ENCODE data around the gene SYNJ2.

SYNJ2 gene

DNA sequence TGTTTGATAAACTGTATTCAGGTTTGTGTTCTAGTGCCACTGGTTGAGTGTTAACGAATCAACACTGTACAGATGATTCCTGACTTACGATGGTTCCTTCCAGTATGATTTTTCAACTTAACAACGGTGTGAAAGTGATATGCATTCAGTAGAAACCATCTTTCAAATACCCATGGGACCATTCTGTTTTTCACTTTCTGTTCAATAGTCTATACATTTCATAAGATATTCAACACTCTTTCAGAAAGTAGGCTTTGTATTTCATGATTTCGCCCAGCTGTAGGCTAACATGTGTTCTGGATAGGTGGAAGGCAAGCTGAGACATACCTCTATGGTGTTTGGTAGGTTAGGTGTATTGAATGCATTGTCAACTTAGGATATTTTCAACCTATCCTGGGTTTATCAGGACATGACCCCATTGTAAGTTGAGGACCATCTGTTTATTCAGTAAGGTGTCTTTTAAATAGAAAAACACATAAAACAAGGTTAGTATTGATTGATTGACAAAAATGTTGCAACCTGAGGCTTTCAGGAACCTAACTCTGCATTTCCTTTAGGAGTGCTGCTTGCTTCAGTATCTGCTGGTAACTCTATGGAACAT, 32.3 kb downstream of the SYNJ2 start:
- DNase-seq (ENCODE audit: low spot score), result no peak

DNA sequence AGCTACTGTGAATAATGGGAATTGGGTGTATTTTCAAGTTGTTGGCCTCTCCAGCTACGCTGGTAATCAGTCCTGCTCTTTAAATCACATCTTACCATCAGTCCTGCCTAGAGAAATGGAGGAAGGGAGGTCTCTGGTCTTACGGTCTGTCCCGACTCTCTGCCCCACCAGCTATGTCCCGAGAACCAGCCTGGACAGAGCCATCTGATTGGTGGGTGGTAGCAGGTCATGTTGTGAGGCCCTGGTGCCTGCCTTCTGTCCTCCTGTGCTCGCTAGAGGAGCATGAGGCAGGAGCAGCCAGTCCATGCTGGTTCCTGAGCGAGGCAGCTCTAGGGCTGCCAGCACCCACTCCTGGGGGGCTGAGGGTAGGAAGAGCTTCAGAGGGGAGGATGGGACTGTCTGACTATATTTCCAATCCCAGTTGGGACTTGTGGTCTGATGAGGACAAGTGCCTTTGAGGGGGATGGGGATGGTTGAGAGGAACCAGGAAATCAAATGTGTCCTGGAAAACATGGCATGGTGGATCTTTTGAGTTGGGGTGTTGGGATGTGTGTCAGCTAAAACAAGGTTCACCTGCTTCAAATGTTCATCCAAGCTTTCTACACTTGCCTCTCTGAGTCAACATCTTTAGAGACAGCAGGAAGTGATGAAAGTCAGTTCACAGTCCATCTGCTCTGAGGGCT, 33.0 kb downstream of the SYNJ2 start:
- DNase-seq (ENCODE audit: low spot score), result no peak

DNA sequence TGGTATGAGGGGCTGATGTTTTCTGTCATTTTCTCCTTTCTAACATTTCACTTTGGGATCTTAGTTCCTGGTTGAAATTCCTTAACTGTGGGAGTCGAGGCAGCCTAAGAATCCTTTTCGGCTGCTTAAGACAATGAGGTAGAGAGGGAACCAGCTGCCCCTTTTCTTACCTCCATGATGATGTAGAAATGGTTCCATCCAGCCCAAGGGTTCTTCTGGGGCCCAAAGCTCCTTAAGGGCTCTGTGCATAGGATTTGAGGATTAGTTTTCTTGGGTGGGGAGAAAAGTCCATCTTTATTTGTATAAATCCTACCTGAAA, 33.5 kb downstream of the SYNJ2 start:
- no peak for DNase-seq (ENCODE audit: low spot score)

DNA sequence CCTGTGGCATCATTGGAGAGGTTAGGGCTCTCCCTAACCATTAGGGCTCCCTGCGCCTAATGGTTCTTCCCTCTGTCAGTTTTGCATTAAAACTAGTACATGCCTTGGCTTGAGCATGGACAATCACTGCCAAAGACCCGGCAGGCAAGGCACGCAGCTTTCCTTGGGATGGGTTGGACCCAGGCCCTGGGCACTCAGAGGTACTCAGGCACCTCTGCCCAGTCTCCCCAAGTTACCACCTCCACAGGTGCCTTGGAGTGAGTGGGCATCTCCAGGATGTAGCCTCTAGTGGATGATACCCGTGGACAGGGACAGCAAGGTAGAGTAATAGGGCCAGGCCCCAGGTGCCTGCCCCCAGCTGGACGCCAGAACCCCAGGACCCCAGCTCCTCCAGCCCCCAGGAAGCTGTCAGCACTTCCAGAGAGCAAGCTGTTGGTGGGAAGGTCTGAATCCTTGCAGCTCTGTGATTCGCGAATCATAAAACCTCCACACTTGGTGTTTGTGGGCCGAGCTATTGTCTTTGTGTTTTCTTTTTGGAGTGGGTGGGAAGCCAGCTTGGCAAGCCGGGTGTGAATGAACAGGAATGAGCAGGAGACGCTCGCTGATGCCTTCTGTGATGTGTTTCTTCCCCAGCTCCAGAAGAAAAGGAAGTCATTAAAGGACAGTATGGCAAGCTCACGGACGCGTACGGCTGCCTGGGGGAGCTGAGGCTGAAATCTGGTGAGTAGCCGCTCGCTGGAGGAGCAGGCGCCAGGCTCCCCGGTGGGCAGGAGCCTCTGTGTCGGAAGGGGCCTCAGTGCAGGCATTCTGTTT, 35.1 kb downstream of the SYNJ2 start:
- DNase-seq (ENCODE audit: low spot score), result no peak

DNA sequence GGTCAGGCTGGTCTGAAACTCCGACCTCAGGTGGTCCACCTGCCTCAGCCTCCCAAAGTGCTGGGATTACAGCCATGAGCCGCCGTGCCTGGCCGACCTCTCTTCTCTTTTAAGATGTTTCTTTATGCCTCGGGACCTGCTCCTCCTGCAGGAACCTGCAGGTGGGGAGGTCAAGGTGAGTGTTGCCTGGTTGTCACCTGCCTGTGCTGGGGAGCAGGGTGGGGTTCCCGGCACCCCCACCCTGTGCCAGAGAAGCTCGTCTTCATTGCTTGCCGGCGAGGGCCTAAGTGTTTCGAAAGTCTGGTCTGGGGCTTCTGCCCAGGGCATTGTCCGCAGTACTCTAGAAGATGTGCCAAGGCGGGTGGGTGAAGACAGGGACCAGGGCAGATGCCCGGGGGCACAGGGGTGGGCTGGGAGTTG, 36.0 kb downstream of the SYNJ2 start:
- DNase-seq (ENCODE audit: low spot score), result no peak

DNA sequence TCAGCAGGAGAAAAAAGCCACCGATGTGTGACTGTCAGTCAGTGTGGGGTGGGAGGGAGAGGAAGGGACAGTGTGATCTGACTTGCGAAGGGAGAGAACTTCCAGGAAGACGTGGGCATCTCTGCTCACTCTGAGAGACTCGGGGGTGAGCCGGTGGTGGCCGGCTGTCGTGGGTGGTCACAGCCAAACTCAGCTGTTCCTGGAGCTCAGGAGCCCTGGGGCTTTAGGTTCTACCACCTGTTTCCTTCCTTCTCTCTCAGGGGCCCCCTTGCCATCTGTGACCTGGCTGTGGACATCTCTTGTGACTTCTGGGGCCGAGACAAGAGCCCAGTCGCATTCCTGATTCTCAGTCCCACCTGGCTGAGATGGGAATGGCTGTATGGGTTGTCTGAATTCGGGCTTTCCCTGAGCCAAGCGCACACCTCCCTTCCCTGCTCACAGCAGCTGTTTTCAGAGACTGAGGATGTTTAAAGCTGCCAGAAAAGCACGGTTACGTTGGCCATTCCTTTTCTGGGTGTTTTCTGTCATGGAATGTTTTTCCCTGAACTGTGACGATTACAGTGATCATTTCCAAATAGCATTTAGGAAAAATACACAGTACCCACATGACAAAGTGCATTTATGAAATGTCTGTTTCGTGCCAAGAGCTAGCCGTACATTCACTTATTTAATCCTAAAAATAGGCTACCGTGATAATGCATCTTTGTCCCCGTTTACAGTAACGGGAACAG, 36.5 kb downstream of the SYNJ2 start:
- no peak for DNase-seq (ENCODE audit: low spot score)

DNA sequence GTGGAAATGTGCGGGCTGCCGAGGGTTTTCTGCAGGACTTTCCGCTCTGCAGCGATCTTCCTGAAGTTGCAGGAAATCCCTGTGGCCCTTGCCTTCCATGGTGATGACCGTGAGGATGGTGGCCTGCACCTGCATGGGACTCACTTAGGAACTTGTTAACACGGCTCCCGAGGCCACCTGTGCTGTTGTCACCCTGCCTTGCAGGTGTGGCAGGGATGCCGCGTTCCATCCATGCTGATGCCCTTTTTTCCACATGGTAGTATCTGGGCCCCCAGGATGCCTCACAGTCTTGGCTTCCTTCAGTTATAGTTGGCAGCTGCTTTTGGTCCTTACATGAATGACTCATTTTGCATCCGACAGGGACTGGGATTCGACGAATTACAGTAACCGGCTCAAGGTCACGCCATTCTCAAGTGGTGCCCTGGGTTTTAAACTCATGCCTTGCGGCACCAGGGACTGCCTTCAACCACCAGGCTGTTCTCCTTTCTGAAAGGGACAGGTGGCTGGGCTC, 37.2 kb downstream of the SYNJ2 start:
- no peak for DNase-seq (ENCODE audit: low spot score)

DNA sequence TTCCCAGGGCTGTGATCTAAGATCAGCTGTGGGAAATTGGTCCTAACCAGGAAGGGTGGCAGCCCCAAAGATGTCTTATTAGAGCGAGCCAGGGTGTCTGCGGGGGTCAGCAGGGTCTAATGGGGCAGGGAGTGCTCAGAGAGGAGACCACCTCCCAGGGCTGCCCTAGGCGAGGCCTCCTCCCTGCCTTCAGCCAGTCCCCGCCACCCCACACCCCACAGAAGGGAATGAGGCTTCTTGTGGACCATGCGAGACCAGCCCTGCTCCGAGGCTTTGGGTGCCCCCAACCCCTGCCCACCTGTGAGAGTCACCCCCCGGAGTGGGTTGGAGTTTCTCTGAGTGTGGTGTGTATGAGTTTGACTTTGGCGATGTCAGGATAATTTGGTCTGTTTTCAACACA, 37.8 kb downstream of the SYNJ2 start:
- no peak for DNase-seq (ENCODE audit: low spot score)

DNA sequence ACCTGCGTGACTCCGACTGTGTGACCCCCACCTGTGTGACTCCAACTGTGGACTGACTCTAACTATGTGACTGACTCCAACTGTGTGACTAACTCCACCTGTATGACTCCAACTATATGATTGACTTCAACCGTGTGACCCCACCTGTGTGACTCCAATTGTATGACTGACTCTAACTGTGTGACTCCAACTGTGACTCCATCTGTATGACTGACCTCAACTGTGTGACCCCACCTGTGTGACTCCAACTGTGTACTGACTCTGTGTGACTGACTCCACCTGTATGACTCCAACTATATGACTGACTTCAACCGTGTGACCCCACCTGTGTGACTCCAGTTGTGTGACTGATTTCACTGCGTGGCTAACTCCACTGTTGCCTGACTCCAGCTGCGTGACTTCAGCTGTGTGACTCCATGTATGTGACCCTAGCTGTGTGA, 38.6 kb downstream of the SYNJ2 start:
- no peak for DNase-seq (ENCODE audit: low spot score)

DNA sequence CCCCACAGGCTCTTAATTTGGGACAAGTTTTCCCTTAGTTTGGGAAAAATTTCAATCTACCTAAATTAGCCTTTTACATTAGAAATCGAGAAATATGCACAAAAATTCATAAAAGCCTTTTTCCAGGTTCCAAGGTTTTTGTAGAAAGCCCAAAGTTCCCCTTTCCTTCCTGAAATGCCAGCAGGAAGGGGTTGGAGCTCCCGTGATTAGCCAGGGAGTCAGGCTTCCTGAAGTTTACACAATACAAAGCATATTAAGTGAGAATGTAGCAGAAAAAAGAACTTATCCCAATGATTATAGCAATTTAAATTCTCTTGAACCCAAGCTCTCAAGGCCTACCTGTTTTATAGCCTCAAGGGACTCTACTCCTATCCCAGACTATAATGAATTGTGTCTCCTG, 39.1 kb downstream of the SYNJ2 start:
- no peak for DNase-seq (ENCODE audit: low spot score)

DNA sequence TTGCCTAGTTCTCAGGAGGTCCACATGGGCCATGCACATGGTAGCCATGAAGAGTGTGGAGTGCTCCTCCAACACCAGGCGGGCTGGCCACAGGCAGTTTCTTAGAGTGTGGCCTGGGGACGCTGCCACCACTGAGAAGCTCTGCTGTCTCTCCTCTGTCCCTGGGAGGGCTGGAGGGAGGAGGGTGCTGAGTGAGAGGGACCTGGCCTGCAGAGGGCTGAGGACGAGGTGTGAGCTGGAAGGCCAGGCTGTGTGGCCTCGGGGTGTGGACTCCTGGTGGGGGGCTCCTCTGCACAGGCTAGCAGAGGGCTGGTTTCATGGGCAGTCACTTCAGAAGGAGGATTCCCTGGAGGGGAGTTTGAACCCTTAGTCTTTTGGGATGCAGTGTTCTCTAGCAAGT, 39.7 kb downstream of the SYNJ2 start:
- no peak for DNase-seq (ENCODE audit: low spot score)

DNA sequence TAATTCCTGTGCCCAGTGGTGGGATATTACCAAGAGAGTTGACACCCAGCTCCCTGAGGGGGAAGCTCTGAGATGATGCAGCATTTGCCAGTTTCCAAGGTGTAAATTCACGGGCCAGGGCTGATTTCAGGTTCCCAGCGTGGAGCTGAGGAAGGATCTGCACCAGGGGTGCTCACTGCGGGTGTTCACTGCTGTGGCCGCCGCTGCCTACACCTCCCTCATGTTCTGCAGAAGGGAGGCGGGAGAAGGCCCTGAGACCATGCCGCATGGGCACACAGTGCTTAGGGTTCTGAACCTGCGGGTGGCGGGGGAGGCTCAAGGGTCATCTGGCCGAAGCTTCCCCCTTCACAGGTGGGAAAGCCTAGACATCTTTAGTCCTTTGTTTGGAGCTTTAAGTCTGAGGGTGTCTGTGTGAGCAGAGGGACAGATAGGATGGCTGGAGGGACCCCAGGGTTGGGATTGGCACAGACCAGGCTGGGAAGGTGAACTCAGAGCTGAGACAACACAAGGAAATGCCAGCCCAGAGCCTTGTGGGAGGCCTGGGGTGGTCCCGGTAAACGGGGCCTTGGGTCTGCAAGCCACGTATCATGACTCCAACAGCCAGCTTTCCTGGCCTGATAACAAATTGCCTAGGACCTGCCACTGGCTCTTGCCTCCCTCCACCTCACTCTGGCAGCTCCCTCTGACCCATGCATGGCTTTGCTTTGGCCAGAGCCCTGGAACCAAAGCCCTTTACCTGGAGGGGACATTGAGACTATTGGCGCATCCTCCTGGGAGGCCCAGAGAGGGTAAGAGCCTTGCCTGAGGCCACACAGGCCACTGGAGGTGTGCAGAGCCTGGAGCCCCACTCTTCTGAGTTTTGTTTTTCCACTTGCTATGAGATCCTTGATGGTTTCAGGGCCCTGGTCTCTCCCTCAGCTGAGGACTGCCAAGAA, 40.4 kb downstream of the SYNJ2 start:
- DNase-seq (ENCODE audit: low spot score), result no peak

DNA sequence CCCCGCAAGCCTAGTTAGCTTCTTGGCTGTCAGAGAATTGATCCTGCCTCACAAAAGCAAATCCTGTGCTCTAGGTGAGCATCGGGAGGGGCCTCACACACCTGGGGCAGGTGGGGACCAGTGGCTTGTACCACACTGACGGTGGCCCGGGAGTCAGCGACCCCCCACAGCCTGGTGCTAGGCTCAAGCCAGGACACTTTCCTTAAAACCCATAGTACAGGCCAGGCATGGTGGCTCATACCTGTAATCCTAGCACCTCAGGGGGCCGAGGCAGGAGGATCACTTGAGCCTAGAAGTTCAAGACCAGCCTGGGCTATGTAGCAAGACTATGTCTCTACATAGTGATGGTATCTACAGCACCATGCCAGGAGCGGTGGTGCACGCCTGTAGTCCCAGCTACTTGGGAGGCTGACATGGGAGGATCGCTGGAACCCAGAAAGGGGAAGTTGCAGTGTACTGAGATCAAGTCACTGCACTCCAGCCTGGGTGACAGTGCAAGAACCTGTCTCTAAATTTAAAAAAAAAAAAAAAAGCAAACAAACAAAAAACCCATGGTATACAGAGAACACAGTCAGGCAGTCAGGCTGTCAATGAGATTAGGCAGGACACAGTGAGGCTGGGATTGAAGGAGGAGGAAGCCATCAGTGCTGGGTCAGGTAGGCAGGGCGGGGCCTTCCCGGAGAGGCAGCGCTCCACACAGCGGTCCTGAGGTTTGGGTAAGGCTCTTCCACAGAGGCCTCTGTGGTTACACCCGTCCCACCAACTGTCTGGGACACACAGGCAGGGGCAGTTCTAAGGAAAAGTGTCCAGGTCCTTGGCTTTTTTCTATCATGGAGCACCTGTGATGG, 41.3 kb downstream of the SYNJ2 start:
- no peak for DNase-seq (ENCODE audit: low spot score)

DNA sequence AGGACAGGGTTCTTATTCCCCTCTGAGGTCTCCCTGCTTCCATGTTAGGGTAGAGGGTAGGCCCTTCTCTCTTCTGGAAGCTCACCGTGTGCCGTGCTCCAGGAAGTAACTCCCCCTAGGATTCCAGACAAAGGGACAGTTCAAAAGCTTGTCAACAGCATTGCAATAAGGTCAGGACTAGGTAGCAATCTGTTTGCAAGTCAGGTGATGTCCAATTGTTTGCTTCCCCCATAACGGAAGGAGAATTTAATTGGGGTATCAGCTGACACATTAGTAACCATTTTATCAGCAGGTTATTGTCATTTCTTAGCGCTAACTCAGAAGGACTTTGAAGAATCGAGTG, 41.9 kb downstream of the SYNJ2 start:
- DNase-seq (ENCODE audit: low spot score), result no peak

DNA sequence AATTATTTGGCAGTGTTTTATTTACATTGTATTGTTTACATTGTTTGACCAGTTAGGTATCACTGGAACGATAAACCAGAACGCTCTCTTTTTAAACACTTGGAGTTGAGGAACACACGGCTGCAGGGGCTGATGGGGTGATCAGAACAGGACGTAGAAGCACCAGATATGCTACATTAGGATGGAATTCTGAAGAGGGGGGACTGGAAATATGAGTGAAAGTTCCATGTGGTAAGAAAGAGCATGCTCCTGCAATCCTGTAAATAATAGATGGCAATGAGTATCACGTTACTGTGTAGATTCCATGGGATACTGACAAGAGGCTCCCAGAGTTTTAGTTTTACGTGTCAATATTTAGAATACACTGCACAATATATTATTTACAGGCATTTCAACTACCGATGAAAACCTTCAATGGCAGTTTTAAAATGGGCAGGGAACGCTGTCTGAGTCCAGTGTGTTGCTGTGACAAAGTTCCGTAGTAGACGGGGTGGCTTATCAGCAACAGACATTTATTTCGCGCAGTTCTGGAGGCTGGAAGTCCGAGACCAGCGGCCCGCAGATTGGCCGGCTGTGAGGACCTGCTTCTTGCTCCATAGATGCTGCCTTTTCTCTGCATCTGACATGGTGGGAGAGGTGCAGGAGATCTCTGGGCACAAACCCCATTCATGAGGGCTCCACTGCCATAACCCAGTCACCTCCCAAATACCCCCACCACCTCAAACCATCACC, 43.1 kb downstream of the SYNJ2 start:
- no peak for DNase-seq (ENCODE audit: low spot score)

DNA sequence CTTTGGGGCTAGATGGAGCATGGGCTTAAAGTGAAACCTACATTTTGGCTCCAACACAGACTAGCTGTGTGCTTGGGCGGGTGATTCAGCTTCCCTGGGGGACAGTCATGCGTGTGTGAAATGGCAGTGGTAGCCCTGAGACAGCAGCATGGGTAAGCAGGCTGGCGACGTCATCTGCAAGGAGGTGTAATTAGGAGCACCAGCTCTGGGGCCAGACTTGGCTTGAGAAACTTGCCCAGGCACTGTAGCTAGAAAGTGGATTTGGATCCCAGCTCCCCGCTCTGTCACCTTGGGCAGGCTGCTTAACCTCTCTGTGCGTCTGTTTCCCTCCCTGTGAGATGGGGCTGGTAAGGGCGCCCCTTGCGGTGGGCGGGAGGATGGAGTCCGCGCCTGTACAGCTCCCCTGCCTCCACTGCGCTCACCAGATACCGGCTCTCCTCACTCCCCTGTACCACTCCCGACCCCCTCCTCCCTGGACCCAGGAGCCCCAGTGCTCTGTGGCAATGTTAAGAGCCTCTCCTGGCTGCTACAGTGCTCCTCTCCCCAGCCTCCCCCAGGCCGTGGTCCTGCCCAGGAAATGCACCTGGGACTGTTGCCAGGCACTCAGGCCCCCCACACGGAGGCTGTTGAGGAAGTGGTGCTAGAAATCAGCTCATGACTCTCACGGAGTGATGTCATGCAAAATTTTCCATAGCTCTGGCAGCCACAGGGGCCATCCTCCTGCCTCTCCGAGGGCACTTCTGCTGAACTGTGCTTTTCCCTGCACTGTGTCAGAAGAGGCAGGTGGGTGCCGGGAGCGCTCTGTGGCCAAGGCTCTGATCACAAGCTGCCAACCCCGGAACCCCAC, 44.6 kb downstream of the SYNJ2 start:
- DNase-seq (ENCODE audit: low spot score), result peak; percentile 83

DNA sequence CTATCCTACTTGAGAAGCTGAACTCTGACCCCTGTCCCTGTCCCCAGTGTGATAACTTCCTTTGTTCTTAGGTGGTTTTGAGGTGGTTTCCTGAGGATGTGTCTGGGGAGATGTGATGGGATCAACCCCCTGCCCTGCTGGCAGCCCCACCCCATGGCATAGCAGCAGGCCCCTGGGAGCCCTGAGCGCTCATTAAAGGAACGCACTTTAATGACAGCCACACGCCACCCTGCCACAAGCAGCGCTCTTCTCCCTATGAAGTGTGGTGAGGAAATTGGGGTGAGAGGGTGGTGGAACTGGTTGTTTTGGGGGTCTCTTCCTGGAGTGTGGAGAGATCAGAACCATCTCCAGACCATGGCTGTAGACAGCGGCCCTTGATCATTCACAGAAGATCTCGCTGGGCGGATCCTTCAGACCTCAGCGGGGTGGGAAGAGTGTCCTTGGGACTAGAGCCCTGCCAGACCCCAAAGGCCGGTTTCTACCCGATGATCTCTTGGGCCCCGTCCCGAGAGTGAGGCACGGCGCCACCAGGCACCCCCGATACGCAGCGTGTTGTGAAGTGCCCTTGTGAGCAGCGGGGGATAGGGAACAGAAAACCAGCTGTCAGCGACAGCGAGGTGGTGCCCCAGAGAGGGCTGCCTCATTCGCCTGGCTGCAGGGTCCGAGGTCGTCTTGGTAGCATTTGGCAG, 45.4 kb downstream of the SYNJ2 start:
- no peak for DNase-seq (ENCODE audit: low spot score)

DNA sequence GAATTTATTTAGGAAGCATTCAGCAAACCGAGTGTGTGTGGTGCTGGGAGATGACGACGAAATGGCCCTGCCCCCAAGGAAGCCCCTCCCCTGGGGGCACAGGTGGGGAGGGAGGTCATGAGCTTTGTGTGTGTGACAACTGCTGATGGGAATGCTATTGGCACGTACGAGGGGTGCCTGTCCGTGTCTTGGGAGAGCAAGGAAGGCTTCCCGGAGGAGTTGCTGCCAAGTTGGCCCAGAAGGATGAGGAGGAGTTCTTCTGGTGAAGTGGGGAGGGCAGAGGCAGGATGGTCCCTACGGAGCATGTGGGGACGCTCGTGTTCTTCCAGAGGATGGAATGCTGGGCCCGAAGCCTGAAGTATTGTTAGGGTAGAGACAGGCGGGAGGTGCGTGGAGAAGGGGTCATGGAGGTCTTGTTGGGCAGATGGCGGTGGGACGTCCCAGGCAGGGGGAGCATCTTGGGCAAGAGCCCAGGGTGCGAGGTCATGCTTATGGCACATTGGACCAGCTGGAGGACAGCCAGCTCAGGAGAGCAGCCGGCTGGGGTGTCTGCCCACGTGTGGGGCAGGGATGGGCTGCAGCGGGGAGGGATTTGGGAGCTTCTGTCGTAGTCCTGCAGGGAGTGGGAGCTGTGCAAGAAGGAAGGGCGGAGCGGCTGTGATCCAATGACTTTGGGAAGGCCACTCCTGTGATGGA, 46.1 kb downstream of the SYNJ2 start:
- no peak for DNase-seq (ENCODE audit: low spot score)
